DND-41 (cell line): Measurements from ENCODE around the gene IFRD2.

Experiments used
- CTCF ChIP-seq: IDR thresholded peaks from 2 replicates; pipeline ENCODE4 v1.5.1; 2012; ENCODE audit warnings: borderline replicate concordance, low read length, moderate library complexity, mild to moderate bottlenecking; ENCODE audit not compliant: poor library complexity, severe bottlenecking; ENCODE audit errors: extremely low read depth
- EZH2 ChIP-seq: IDR thresholded peaks from 3 replicates; pipeline ENCODE4 v1.6.1; 2012; ENCODE audit warnings: borderline replicate concordance, low read depth, mild to moderate bottlenecking, moderate library complexity, low read length, inconsistent platforms; ENCODE audit not compliant: severe bottlenecking

- TF ChIP-seq CTCF = no peak
- no peak for TF ChIP-seq EZH2
Measured at GRCh38 chr3:50265571-50265970, 26.7 kb downstream of the IFRD2 start.
